Fibroblast of pulmonary artery (primary cell): ENCODE results near the gene AGAP1.

ENCODE experiments used
- DNase-seq: peaks from one replicate; pipeline ENCODE4 v3.0.0-alpha.2; 2010; ENCODE audit warnings: low read depth
- H3K4me3 ChIP-seq: replicated peaks from 2 replicates; pipeline ENCODE4 v1.5.1; 2011; ENCODE audit warnings: low read depth, mild to moderate bottlenecking, control low read depth, low read length, moderate library complexity
- CTCF ChIP-seq: IDR thresholded peaks from 2 replicates; pipeline ENCODE4 v1.5.1; 2011; ENCODE audit warnings: mild to moderate bottlenecking, control low read depth, low read length, inconsistent platforms; ENCODE audit errors: missing control alignments

The AGAP1 gene

GRCh38 chr2:235468978-235469655 is 24.7 kb upstream of the AGAP1 start:
- TF ChIP-seq CTCF: no peak
- DNase-seq: peak; percentile 80
- no peak overlapping the region for H3K4me3 ChIP-seq

DNA sequence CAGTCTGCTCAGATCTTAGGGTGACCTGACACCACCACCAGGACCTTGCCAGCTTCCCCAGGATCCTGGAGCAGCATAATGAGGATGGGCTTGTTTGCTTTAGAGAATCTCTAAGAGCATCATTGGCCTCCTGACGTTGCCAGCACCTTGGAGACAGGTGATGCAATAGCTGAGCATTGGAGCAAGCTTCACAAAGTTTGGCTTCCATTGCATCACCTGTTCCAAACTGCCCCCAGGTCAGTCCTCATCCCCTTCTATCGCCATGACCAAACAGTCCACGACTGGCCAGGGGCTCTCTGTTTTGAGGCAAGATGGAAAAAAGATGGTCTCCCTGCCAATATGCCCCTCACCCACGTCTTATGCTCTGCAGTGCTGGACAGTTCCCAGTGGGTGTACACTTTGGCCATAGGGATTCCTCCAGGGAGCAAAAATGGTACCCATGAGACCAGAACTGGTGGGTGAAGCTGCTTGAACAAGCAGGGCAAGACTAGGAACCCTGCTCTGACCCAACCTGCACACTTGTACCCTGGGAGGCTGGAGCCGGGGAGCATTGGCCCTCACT is 22.6 kb upstream of the AGAP1 start:
- no peak for TF ChIP-seq CTCF
- no peak overlapping the region for H3K4me3 ChIP-seq
- no peak for DNase-seq

DNA sequence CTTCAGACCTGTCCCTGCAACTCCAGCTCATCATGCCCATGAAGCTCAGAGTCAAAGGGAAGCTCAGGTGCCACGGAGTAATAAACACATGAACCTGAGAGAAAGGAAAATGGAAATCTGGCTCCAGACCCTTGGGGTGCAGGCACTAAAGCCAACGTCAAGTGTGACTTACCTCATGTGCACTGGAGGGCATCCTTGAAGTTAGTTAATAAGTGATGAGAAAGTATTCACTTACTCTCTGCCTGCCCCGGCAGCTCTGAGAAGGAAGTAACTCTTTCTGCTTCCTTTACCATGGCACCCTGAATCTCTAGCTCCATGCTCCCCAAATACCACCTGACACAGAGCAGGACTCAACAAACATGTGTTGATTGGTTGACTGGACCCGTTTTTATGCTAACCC is 21.4 kb upstream of the AGAP1 start:
- DNase-seq: no peak
- H3K4me3 ChIP-seq: no peak overlapping the region
- no peak for TF ChIP-seq CTCF

GRCh38 chr2:235478609-235479008 is 15.2 kb upstream of the AGAP1 start:
- DNase-seq: no peak
- TF ChIP-seq CTCF: no peak
- no peak overlapping the region for H3K4me3 ChIP-seq

GRCh38 chr2:235479604-235480003 is 14.2 kb upstream of the AGAP1 start:
- no peak for TF ChIP-seq CTCF
- no peak for DNase-seq

DNA sequence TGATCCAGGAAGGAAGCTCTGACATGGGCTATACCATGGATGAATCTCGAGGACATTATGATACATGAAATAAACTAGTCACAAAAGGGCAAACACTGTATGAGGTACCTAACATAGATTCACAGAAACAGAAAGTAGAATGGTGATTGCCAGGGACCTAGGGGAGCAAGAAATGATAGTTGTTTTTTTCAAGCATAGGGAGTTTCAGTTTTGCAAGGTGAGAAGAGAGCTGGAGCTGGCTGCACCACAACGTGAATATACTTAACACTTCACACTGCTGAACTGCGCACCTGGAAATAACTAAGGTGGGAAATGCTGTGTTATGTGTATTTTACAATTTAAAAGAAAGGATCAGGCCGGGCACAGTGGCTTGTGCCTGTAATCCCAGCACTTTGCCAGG is 13.2 kb upstream of the AGAP1 start:
- no peak for DNase-seq
- TF ChIP-seq CTCF: no peak
- H3K4me3 ChIP-seq: no peak overlapping the region

More at GRCh38 chr2:235479604-235480003, 14.2 kb upstream of the AGAP1 start:
- no peak overlapping the region for H3K4me3 ChIP-seq

DNA sequence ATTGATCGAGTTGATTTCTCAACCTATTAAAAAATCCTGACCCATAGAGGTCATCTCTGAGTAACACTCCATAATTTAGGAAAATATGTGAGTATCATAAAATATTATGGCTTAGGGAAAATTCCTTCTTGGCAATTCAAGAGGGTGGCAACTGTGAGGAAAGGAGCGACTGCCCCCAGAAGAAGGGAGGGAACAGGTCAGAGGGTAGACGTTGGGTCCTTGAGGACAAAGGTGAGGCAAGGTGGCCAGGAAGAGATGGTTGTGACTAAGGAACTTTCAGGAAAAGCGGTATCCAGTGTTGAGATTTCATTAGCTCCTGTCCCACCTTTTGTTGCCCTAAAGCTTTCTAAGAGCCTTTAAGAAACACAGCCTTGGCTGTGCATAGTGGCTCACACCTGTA is 10.5 kb upstream of the AGAP1 start:
- no peak for DNase-seq
- TF ChIP-seq CTCF: no peak

More for the DNA sequence above, 10.5 kb upstream of the AGAP1 start:
- H3K4me3 ChIP-seq: no peak overlapping the region
